ENCODE results near the gene SLC35C1.
"Not testable (repeated sequence)": the region's sequence is repeated elsewhere in the genome, so short reads cannot be mapped to it uniquely, and the experiment has no call there.

Gene SLC35C1

DNA sequence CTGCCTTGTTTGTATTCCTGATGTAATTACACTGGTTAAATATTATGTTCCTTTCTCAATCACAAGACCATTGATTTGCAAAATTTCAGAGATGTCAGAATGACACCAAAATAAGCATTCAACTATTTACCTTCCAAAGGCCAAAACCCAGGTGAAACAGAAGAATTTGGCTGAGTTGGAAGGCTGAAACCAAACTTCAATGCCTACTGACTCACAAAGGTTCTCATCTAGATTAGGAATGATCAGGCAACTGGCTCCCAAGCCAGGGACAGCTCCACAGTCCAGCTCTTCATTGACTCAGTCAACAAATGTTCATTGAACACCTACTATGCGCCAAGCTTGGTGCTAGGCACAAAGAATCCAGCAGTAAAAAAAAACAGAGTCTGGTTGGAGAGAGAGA lies 13.4 kb upstream of the SLC35C1 start:
- no peak for DNase-seq

DNA sequence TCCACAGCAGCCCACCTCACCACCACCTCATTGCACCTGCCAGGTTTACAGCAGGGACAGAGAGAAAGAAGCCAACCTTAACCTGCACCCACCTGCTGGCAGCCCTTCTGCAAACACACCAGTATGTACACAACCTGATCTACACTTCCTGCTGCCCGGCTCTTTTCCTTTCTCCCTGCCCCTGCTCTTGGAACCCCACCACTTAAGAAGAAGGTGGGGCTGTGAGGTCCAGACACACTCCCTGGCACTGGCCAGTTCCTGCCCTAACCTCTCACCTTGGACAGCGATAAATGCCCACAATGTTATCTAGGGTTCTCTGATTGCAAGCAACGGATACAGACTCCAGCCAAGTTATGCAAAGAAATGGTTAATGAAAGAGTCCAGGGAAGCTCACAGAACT lies 10.8 kb upstream of the SLC35C1 start:
- no peak for DNase-seq

DNA sequence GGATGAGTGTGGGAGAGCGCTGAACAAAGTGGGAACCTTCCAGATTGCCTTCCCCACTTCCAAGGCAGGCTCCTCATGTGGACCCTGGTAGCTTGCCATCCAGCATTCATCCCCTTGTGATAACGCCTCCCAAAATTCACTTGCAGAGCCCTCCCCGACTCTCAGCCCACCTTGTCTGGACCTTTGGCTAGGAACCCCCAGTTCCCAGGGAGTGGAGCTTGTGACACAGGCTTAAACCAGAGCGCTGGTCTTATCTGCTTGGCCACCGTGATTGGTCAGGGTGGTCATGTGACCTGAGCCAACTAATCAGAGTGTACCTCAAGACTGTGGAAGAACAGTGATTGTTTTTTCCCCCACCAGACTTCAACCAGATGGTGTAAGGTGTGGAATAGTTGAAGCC lies 9.6 kb upstream of the SLC35C1 start:
- DNase-seq, result no peak

DNA sequence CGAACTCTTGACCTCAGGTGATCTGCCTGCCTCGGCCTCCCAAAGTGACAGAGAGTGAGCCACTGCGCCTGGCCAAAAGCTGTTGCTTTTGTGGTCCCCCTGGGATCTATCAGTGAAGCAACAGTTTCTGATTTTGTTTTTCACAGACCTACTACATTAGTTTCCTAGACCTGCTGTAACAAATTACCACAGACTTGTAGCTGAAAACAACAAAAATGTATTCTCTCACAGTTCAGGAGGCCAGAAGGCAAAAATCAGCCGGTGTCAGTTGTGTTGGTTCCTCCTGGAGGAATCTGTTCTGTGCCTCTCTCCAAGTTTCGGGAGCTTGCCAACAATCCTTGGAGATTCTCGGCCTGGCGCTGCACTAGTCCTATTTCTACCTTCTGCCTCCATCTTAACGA lies 8.5 kb upstream of the SLC35C1 start:
- no peak for DNase-seq

DNA sequence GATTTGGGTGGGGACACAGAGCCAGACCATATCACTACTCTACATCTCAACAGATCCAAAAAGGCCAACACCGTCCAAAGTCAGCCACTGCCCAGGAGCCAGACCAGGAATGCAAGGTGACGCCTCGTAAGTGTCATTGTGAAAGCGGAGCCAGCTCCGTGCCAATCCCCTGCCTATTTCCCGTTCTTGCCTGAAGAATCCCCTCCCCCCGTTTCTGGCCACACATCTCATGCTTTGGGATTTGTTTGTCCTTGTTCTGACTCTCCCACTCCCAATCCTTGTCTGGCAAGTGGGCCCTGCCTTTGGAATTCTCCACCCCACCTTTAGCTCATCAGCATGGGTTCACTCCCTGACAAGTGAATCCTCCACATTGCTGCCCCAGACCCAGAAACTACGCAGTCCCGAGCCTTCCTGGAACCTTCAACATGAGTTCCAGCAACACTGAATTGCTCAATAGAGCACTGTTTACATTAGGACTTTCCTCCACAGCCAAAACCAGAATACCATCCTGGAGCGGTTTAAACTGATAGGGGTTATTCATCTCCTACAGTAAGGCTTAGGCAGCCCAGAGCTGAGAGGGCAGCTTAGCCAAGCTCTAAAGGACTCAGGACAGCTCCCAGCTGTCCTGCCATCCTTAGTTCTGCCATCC lies 6.0 kb upstream of the SLC35C1 start:
- no peak for DNase-seq

DNA sequence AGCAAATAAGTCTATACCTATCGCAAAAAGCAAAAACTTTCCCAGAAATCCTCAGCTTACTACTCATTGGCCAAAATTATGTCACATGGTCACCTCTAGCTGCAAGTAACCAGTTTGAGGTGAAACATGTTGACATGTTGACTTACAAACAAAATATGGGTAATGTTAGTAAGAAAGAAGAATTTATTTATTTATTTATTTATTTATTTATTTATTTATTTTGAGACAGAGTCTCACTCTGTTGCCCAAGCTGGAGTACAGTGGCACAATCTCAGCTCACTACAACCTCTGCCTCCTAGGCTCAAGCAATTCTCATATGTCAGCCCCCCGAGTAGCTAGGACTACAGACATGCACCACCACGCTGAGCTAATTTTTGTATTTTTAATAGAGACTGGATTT lies 5.4 kb upstream of the SLC35C1 start:
- DNase-seq, result no peak

DNA sequence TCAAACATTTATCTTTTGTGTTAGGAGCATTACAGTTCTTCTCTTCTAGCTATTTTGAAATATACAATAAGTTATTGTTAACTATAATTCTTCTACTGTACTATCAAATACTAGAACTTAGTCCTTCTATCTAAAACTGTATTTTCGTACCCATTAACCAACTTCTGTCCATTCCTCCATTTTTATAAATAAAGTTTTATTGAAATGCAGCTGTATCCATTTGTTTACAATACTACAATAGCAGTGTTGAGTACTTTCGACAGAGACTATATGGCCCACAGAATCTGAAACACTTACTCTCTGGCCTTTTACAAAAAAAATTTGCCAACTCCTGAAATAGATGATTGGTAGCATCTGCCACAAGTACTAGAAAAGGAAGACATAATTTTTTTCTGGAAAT lies 4.7 kb upstream of the SLC35C1 start:
- DNase-seq, result no peak

DNA sequence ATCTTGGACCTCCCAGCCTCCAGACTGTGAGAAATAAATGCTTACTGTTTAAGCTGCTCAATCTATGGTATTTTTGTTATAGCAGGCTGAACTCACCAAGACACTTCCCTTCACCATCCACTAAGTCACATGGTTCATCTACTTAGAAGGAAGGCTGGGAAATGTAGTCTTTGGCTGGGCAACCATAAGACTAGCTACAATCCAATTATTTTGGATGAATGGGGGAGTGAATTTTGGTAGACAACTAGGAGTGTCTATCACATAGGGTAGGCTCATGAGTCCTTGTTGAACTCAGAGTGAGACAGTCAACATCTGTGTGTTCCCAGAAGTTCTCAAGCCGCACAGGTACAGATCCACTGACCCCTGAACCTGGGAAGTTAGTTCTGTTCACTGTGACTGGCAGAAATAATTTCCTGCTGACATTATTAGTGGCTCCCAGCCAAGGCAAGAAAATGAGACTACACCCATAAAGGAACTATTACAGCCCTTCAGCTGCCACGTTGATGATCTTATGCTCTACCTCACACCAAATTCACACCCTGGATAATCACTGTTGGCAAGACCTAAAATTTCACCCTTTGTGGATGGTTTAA lies 3.1 kb upstream of the SLC35C1 start:
- peak; percentile 46 for DNase-seq

DNA sequence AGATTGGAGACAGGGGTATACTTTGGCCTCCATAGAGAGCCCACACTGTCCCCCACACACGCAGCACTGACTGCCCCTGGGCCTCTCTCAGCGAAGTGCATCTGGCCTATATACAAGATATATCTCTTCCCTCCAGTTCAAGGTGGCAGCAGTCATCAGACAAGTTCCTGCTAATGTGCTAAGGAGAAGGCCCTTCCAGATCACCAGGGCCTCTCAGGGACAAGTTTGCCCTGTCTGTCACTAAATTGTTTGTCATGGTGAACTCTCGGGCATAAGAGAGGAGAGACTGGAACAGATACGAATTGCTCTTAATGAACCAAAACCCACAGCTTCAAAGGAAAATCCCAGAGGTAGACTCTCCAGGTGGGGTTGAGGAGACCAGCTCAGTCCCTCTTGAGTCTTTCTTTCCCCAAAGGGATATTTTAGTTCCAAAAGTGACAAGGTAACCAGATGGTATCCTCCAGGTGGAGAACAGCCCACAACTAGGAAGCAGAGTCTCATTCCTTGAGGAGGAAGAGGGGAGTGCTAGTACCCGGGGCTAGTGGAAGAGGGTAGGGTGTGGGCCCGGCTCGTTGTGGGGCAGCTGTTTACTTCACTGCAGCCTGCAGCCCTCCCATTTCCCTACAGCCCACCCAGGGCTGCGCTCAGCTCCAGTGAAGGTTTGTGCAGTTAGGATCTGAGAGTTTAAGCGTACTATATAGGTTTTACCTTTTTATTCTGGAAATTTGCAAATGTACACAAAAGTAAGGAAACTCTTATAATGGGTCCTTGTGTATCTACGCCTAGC lies 2.2 kb upstream of the SLC35C1 start:
- DNase-seq, result no peak

DNA sequence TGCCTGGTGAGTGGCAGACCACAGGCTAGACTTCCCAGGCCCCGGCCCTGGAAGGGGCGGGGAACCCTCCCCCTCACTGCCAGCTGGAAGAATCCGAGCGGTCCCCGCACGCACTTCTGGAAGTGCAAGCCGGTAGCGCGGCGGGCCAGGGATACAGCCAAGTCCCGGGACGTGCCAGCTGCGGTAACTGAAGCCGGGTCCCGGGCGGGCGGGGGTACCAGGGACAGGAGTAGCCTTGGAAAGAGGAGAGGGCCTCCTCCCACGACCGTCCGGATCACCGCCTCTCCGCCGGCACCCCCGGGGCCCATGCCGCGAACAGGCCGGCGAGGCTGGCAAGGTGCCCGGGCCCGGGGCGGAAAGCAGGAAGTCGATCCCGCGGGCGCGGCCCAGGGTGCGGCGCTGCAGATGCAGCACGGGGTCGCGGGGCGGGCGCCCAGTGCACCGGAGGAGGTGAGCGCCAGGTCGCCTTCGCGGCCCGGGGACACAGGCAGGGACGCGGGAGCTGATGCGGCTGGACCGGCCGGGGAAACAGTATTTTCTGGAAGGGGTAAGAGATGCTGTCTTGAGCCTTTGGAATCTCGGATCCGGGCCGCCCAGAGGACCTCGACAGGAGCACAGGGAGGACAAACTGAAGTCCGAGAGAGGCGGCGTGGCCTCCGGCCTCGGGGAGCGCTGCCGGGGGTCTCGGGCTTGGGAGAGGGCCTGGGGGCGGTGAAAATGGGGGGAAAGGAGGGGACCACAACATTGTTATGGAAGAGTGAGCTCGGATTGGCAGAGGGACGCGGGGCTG lies 783 bp upstream of the SLC35C1 start:
- DNase-seq, result peak; percentile 18

DNA sequence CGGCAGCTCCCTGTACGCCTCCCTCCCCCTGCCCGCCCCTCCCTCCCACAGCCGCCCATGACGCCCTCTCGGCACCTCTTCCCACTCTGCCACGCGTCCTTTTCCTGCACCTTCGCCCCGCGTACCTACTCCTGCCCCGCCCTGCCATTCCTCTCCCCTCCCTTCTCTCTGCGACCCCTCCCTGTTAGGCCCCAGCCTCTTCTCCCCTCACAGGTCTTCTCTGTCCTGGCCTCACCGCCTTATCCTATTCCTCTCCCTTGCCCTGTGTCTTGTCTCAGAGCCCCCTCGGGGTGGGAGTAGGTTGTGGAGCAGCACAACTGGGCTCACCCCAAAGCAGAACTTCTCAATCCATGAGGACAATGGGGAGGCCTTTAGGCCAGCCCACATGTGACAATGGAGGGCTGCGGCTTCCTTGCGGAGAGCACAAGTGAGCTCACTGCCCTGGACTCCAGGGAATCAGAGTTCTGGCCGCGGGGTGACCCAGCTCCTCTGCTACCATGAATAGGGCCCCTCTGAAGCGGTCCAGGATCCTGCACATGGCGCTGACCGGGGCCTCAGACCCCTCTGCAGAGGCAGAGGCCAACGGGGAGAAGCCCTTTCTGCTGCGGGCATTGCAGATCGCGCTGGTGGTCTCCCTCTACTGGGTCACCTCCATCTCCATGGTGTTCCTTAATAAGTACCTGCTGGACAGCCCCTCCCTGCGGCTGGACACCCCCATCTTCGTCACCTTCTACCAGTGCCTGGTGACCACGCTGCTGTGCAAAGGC lies 539 bp downstream of the SLC35C1 start:
- peak; percentile 19 for DNase-seq

DNA sequence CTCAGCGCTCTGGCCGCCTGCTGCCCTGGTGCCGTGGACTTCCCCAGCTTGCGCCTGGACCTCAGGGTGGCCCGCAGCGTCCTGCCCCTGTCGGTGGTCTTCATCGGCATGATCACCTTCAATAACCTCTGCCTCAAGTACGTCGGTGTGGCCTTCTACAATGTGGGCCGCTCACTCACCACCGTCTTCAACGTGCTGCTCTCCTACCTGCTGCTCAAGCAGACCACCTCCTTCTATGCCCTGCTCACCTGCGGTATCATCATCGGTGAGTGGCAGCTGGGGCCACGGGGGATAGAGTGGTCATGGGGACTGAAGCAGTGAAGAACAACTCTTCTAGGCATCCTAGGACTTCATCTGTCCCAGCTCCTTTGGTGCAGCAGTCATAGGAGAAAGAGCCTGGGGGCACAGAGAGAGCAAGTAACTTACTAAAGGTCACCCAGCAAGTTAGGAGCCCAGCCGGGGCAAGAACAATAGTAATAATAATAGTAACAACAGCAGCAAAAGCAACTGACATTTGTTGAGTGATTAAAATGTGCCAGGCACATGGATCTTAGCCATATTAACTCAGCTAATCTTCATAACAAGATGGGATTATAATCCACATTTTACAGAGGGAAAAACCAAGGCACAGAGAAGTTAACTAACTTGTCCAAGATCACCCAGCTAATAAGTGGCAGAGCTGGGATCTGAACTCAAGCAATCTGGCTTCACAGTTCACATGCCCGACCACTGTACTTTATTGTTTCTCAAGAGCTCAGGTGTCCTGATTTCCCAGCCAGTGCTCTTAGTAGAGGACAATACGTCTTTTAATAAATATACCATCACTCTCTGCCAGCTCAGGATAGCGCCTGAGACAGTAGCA lies 1.4 kb downstream of the SLC35C1 start:
- DNase-seq, result no peak

DNA sequence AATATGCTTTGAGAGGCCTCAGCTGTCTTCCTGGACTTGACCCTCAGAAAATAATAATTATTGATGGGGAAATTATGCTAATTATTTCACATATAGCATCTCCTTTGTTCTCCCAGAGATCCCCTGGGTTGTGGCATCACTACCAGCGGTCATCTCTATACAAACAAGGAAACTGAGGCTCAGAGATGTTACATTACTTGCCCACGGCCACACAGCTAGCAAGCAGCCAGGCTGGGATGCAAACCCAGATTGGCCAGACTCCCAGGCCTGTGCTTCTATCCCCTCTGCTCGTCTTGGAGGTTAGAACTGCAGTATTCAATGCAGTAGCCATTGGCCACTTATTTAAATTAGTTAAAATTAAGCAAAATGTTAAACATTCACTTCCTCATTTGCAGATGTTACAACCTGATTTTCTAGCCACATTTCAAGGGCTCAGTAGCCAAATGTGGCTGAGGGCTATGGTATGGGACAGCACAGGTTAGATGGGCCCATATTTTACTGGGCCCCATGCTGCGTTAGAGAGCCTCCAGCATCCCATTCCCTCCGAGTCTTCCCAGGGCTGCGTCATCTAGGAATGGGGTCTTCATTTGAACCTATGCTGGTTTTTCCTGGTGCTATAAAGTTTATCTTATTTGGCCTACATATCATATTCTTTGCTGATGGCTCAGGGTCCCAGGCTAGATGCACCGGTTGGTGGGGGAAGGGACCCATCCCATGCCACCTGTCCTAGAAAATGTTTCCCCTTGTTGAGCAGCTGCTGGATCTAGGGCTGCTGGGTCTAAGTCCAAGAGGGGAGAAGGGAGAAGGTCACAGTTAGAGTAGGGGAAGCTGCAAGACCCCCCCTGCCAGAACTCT lies 2.2 kb downstream of the SLC35C1 start:
- DNase-seq, result peak; percentile 68

DNA sequence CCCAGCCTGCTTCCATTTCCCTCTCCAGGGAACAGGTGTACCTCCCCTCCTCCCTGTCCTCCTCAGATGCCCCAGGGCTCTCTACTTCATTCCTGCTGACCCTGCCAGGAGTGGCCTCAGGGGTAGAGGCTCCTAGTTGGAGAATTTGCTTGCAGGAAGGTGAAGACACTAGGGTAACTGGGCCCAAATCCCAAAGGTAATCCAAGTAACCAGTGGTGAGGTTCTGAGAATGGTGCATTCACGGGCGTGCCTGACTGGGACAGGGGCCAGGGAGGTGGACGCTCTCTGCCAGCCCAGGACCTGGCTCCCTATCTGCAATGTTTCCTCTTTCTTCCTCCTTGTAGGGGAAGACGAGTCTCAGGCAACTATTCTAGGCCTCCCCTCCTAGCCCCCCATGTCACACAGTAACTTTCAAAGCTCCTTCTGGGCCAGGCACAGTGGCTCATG lies 2.9 kb downstream of the SLC35C1 start:
- DNase-seq, result no peak

DNA sequence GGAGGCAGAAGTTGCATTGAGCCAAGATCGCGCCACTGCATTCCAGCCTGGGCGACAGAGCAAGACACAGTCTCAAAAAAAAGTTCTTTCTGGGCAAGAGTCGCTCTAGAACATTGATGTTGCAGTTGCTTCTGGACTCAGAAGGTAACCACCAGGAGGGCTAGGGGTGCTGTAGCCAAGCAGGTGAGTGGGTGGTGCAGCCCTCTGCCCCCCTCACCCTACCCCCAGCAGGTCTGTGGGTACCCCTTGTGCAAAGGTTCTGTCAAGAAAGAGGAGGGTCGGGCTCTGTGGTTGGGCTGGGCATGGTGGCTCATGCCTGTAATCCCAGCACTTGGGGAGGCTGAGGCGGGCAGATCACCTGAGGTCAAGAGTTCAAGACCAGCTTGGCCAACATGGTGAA lies 3.5 kb downstream of the SLC35C1 start:
- DNase-seq, result not testable (repeated sequence)

DNA sequence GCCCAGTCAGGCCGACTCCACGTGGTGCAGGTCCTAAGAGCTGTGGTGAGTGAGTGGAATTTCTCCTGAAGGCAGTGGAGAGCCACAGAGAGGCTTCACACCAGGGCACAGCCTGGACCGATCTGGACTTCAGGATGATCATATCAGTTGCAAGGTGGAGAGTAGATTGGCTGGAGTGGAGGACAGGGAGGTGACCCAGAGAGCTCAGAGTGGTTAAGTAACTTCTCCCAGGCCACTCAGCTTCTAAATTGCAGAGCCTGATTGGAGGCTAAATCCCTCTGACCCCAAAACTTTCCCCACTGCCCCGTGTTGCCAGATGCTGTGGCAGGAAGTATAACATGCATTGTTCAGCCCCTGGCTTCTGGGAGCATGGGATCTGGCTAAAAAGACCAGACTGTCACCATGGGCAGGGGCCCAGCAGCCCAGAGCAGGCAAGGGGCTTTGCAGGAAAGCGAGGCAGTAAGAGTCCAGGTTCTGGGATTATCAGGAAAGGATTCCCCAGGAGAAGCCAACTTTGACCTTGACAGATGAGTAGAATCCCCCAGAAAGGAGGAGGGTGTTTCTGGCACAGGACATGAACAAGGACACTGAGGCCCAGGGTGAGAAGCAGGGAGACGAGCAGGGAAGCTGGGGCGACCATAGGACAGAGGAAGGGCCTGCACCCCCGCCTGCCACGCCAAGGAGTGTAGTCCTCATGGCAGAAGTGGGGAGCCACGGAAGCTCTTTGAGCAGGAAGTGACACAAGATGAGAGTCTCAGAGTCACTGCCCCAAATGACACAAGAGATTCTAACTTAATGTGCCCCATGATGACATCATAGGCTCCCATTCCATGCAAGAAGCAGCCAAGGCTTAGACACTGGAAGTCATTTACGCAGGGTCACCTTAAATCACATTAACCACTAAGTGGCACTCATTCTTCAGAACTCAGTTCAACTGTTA lies 4.8 kb downstream of the SLC35C1 start:
- peak; percentile 41 for DNase-seq

DNA sequence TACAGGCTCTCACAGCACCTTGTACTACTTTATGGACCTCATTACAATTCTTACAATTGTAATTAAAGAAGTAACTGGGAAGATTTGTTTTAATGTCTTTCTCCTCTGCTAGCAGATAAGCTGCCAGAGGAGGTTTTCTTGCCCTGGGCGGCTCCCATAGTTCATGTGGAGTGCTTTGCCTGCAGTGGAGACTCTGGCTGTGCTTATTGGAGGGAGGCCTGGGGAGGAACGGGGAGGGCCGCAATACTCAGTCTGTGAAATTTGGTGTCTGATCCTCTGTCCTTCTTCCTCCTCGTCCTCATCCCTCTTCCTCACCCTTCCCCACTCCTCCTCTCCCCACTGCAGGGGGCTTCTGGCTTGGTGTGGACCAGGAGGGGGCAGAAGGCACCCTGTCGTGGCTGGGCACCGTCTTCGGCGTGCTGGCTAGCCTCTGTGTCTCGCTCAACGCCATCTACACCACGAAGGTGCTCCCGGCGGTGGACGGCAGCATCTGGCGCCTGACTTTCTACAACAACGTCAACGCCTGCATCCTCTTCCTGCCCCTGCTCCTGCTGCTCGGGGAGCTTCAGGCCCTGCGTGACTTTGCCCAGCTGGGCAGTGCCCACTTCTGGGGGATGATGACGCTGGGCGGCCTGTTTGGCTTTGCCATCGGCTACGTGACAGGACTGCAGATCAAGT lies 5.6 kb downstream of the SLC35C1 start:
- no peak for DNase-seq

DNA sequence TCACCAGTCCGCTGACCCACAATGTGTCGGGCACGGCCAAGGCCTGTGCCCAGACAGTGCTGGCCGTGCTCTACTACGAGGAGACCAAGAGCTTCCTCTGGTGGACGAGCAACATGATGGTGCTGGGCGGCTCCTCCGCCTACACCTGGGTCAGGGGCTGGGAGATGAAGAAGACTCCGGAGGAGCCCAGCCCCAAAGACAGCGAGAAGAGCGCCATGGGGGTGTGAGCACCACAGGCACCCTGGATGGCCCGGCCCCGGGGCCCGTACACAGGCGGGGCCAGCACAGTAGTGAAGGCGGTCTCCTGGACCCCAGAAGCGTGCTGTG lies 6.1 kb downstream of the SLC35C1 start:
- no peak for DNase-seq
